Measurements from ENCODE around the gene MGAM2.

GRCh38 chr7:142185801-142186200, 74.3 kb downstream of the MGAM2 start:
- TF ChIP-seq CTCF (conservative IDR thresholded peaks at IDR 0.05 in 1 of 2, IDR thresholded peaks at IDR 0.05 in 1 of 2; ENCODE audit: low read depth in 1 of 2, low read length in 2 of 2), result no peak
- TF ChIP-seq EZH2 (IDR thresholded peaks at IDR 0.05; ENCODE audit: low read length, missing control alignments), result no peak
